Right lobe of liver (tissue), 6 donors: ENCODE results near the gene SERINC5. TPM values are rescaled to one million over a fixed set of nuclear protein-coding genes. Genes with fewer than 3 reads are reported as not detected.
A peak's percentile ranks its signal among the peaks of the same experiment; 100 is the strongest.
"Not testable (repeated sequence)": the region's sequence is repeated elsewhere in the genome, so short reads cannot be mapped to it uniquely, and the experiment has no call there.

Source experiments
- ATAC-seq, 4 donors: fragments of 200-7000 bp; cut with Tn5 transposase; one replicate each; pipeline ENCODE4 v1.9.1; 2020; ENCODE audit warnings: mild to moderate bottlenecking in 4 of 4, moderate library complexity in 4 of 4
- DNase-seq, 3 donors: peaks; one replicate each; pipeline ENCODE4 v3.0.0-alpha.2; 2020
- H3K27ac ChIP-seq, 3 donors: fragments of 200-600 bp; one replicate each; pipeline ENCODE4 v1.8.0; 2022
- H3K27me3 ChIP-seq, 2 donors: fragments of 200-600 bp; one replicate each; pipeline ENCODE4 v1.8.0; 2022
- H3K36me3 ChIP-seq, 4 donors: fragments of 200-600 bp; sonication (generic) in 1 of 4; one replicate each; pipeline versions ENCODE4 v1.5.1 to v1.8.0; 2017 to 2022; ENCODE audit warnings: control low read depth in 1 of 4
- H3K4me1 ChIP-seq, 4 donors: fragments of 200-600 bp; sonication (generic) in 1 of 4; one replicate each; pipeline versions ENCODE4 v1.5.1 to v1.8.0; 2017 to 2022; ENCODE audit warnings: control low read depth in 1 of 4
- H3K4me3 ChIP-seq, 3 donors: fragments of 200-600 bp; one replicate each; pipeline ENCODE4 v1.8.0; 2022
- H3K9me3 ChIP-seq, 4 donors: fragments of 200-600 bp; sonication (generic) in 1 of 4; one replicate each; pipeline versions ENCODE4 v1.5.1 to v1.8.0; 2017 to 2022; ENCODE audit warnings: control low read depth in 1 of 4
- CTCF ChIP-seq, 4 donors: fragments of 200-600 bp in 3 of 4; fragments of 450-650 bp in 1 of 4; IDR thresholded peaks; one replicate each; pipeline versions ENCODE4 v1.5.1 to v1.8.0; 2016 to 2022; ENCODE audit warnings: antibody characterized with exemption in 4 of 4, mild to moderate bottlenecking in 2 of 4
- POLR2A ChIP-seq: fragments of 450-650 bp; IDR thresholded peaks from one replicate; pipeline ENCODE4 v1.6.1; 2017; ENCODE audit warnings: antibody characterized with exemption, mild to moderate bottlenecking
- WGBS: methylation state at CpG from one replicate; pipeline ENCODE4 v1.1.6; 2018; ENCODE audit warnings: low coverage, low lambda C conversion rate; ENCODE audit not compliant: insufficient coverage; ENCODE audit errors: missing lambda C conversion rate; 5-methylcytosine and 5-hydroxymethylcytosine counted together
- intact Hi-C, 2 donors: fragments of 100-400 bp; cut with DNase I; formaldehyde crosslinking; loops; one replicate each; pipeline versions ENCODE4 v1.11.2 to v1.14.1; 2022
- total RNA-seq, 6 experiments: library from RNA; depleted of rRNA in 2 of 6; stranded (reverse); fragments of >200 nt in 2 of 6; fragmentation: NEBNext Ultra II Directional in 3 of 6; extraction: Animal tissue kit (Norgen Biotek cat#: 25700) in 3 of 6; gene quantifications; one replicate each; pipeline versions ENCODE4 v1.1.0 to v1.2.4, GENCODE V29; 2016 to 2023
- donor health status: DM: no; HTN: yes; CAD: no.
- donor health status: DM: no; HTN: no; CAD: no.
- donor health status: DM: no; HTN: no; CAD: no.
- donor health status: DM: no; HTN: yes; CAD: no.
- donor health status: DM: no; HTN: yes; CAD: no.

SERINC5 gene
- total RNA-seq, 6 experiments from 2014 or later, result 30.1 to 82.1 (median 57.9) TPM

GRCh38 chr5:80092486-80093107 is 163.3 kb downstream of the SERINC5 start:
- intact Hi-C loops, result loop anchor here (5.0 to 10.0 kb wide), 2 partner anchors 182 to 215 kb away; no protein-coding TSS in a partner anchor
- no peaks in the 10 kb centered on the region for H3K9me3 ChIP-seq
- no peak for TF ChIP-seq CTCF (IDR thresholded peaks at IDR 0.05)
- no peak for TF ChIP-seq POLR2A
- H3K4me1 ChIP-seq, result peaks cover 0 to 7% (median 0%) of the 10 kb centered on the region in 4 donors
- no peaks in the 10 kb centered on the region for H3K27me3 ChIP-seq
- DNase-seq, result no peak
- H3K27ac ChIP-seq, result no peak overlapping the region
- H3K4me3 ChIP-seq, result no peak overlapping the region
- 68% methylated on average over 6 of the region's 8 CpGs for WGBS
- H3K36me3 ChIP-seq, result no peaks in the 10 kb centered on the region
- no peak for ATAC-seq

GRCh38 chr5:80091792-80092192 is 164.1 kb downstream of the SERINC5 start:
- not testable (repeated sequence) for DNase-seq, H3K36me3 ChIP-seq, H3K4me3 ChIP-seq, H3K27me3 ChIP-seq, H3K4me1 ChIP-seq, H3K9me3 ChIP-seq, H3K27ac ChIP-seq
- intact Hi-C loops, result loop anchor here (5.0 to 10.0 kb wide), 2 partner anchors 183 to 216 kb away; no protein-coding TSS in a partner anchor
- ATAC-seq, result peak; percentile 65 to 82 (median 78)
- peak; percentile 63 to 80 (median 70) for TF ChIP-seq CTCF (IDR thresholded peaks at IDR 0.05)
- 13% methylated on average over 12 of the region's 15 CpGs for WGBS

GRCh38 chr5:80090884-80091166 is 165.0 kb downstream of the SERINC5 start:
- no peaks in the 10 kb centered on the region for H3K36me3 ChIP-seq

GRCh38 chr5:80083101-80083890 is 172.6 kb downstream of the SERINC5 start:
- 36% methylated on average over 15 of the region's 19 CpGs for WGBS
- intact Hi-C loops, result no loop called here
- H3K27ac ChIP-seq, result peak overlapping the region in 1 of 3 donors; percentile 11

More at GRCh38 chr5:80090884-80091166, 165.0 kb downstream of the SERINC5 start:
- no peak overlapping the region for H3K4me3 ChIP-seq
- 83% methylated on average over 2 of the region's 5 CpGs for WGBS
- no peaks in the 10 kb centered on the region for H3K9me3 ChIP-seq
- no peak for TF ChIP-seq CTCF (IDR thresholded peaks at IDR 0.05)
- no peak for TF ChIP-seq POLR2A
- no peak overlapping the region for H3K27ac ChIP-seq
- DNase-seq (no peak), ATAC-seq (no peak)
- no peaks in the 10 kb centered on the region for H3K27me3 ChIP-seq
- intact Hi-C loops, result loop anchor here (5.0 to 10.0 kb wide), 2 partner anchors 184 to 216 kb away; no protein-coding TSS in a partner anchor
- peaks cover 0 to 7% (median 0%) of the 10 kb centered on the region in 4 donors for H3K4me1 ChIP-seq

More at GRCh38 chr5:80083101-80083890, 172.6 kb downstream of the SERINC5 start:
- TF ChIP-seq POLR2A (no peak), CTCF (IDR thresholded peaks at IDR 0.05) (peak; percentile 62 to 73 (median 70))
- Histone ChIP-seq H3K4me1 (no peaks in the 10 kb centered on the region), H3K4me3 (peak overlapping the region in 1 of 3 donors; percentile 2), H3K27me3 (no peaks in the 10 kb centered on the region), H3K9me3 (no peaks in the 10 kb centered on the region), H3K36me3 (no peaks in the 10 kb centered on the region)
- DNase-seq, result no peak
- peak; percentile 84 to 93 (median 88) for ATAC-seq
